Astrocyte (in vitro differentiated cells and primary cell): Measurements from ENCODE around the gene HTR3B.

Source experiments
- CTCF ChIP-seq: IDR thresholded peaks from 2 replicates; pipeline ENCODE4 v1.5.1; 2011; ENCODE audit warnings: low read depth, mild to moderate bottlenecking, inconsistent platforms, low read length, moderate library complexity; ENCODE audit not compliant: insufficient read depth
- EZH2 ChIP-seq: IDR thresholded peaks from 2 replicates; pipeline ENCODE4 v1.6.1; 2012; ENCODE audit warnings: mild to moderate bottlenecking, low read length, inconsistent platforms; ENCODE audit not compliant: insufficient read depth

- TF ChIP-seq EZH2: no peak
- TF ChIP-seq CTCF: no peak
Measured at GRCh38 chr11:113942256-113942655, 37.7 kb downstream of the HTR3B start.
